Liver (tissue), 3 donors: ENCODE data around the gene SALL3.

ENCODE experiments used
- CTCF ChIP-seq: fragments of 150-350 bp; IDR thresholded peaks from 2 replicates; pipeline ENCODE4 v1.5.1; 2017; ENCODE audit warnings: improper control_type of control experiment, low read depth, low read length; ENCODE audit not compliant: missing input control
- MAX ChIP-seq: IDR thresholded peaks from 2 replicates; pipeline ENCODE4 v1.6.1; 2016; ENCODE audit warnings: antibody characterized with exemption
- REST ChIP-seq: IDR thresholded peaks from 2 replicates; pipeline ENCODE4 v1.6.1; 2016; ENCODE audit warnings: antibody characterized with exemption, mild to moderate bottlenecking
- TAF1 ChIP-seq: conservative IDR thresholded peaks from 2 replicates; pipeline ENCODE4 v1.6.1; 2016; ENCODE audit warnings: antibody characterized with exemption, mild to moderate bottlenecking
- donor health status: healthy.
- donor health status: healthy.

- TF ChIP-seq CTCF (no peak), MAX (no peak), TAF1 (no peak), REST (no peak)
Observed at GRCh38 chr18:79047556-79048244, 68.1 kb downstream of the SALL3 start.
